Cardiac fibroblast (primary cell): ENCODE results near the gene PRPF31.

Source experiments
- DNase-seq, 2 donors: peaks; one replicate each; pipeline versions ENCODE4 v3.0.0 to v3.0.0-alpha.2; 2010; ENCODE audit warnings: low read depth in 2 of 2
- H3K4me3 ChIP-seq, 2 donors: replicated peaks in 1 of 2; 1 replicate in 1 of 2; 2 replicates in 1 of 2; pipeline ENCODE4 v1.5.1; 2011; ENCODE audit warnings: low read depth in 2 of 2, low read length in 2 of 2, mild to moderate bottlenecking in 2 of 2, moderate library complexity in 1 of 2
- CTCF ChIP-seq: IDR thresholded peaks from one replicate; pipeline ENCODE4 v1.5.1; 2011; ENCODE audit warnings: low read depth, mild to moderate bottlenecking, low read length, inconsistent platforms

PRPF31 gene

GRCh38 chr19:54115109-54116063, at the start of gene PRPF31, which contains the start of gene TFPT:
TSS of gene PRPF31 (plus strand) at chr19:54115754. CDS start at chr19:54118279, 2,525 bp downstream.
TSS of gene TFPT (minus strand) at chr19:54115657. CDS start at chr19:54115269, 388 bp downstream.
- H3K4me3 ChIP-seq = peak within 1 kb of the TSS; percentile 80 to 86
- no peak for TF ChIP-seq CTCF
- DNase-seq = peak; percentile 98 to 99

- H3K4me3 ChIP-seq = no peak overlapping the region
- no peak for DNase-seq
- TF ChIP-seq CTCF = no peak
These were observed 46.1 kb upstream of the PRPF31 start for GRCh38 chr19:54069470-54069869.

- DNase-seq = no peak
- no peak overlapping the region for H3K4me3 ChIP-seq
- no peak for TF ChIP-seq CTCF
These were observed 41.7 kb upstream of the PRPF31 start for GRCh38 chr19:54073829-54074228.

- TF ChIP-seq CTCF = no peak
- H3K4me3 ChIP-seq = no peak overlapping the region
- DNase-seq = no peak
These were observed 40.7 kb upstream of the PRPF31 start for GRCh38 chr19:54074851-54075250.

DNA sequence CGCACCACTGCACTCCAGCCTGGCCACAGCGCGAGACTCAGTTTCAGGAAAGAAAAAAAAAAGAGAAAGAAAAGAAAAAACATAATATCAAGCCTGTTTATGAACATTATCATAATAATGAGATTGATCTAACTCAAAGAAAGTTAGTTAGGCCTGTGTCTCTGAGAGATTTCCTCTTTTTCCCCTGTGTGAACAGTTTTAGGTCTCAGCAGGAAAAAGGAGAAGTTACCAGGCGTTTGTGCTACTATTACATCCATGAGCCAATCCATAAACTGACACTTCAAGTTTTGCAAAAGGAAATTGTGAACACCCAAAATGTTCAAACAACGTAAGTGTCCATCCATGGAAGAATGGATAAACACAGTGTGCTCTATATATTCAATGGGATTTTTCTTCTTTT, 38.2 kb upstream of the PRPF31 start:
- no peak overlapping the region for H3K4me3 ChIP-seq
- DNase-seq = no peak
- TF ChIP-seq CTCF = no peak

- no peak within 1 kb of the TSS for H3K4me3 ChIP-seq
- no peak for TF ChIP-seq CTCF
- no peak for DNase-seq
These were observed 34.5 kb upstream of the PRPF31 start, which contains the start of gene TARM1 for GRCh38 chr19:54081032-54081431. TSS of gene TARM1 (minus strand) at chr19:54081365. CDS start at chr19:54081340, 25 bp downstream.
